Stimulated activated CD8-positive, alpha-beta memory T cell treated with anti-CD3 and anti-CD28 coated beads, Interleukin-4, amount 100 ng/mL, for 24 hours (primary cell): ENCODE data around the gene FAM120AOS.

Experiments used
- DNase-seq: peaks from one replicate; pipeline ENCODE4 v3.0.0-alpha.2; 2020; ENCODE audit warnings: low read depth

The FAM120AOS gene

DNA sequence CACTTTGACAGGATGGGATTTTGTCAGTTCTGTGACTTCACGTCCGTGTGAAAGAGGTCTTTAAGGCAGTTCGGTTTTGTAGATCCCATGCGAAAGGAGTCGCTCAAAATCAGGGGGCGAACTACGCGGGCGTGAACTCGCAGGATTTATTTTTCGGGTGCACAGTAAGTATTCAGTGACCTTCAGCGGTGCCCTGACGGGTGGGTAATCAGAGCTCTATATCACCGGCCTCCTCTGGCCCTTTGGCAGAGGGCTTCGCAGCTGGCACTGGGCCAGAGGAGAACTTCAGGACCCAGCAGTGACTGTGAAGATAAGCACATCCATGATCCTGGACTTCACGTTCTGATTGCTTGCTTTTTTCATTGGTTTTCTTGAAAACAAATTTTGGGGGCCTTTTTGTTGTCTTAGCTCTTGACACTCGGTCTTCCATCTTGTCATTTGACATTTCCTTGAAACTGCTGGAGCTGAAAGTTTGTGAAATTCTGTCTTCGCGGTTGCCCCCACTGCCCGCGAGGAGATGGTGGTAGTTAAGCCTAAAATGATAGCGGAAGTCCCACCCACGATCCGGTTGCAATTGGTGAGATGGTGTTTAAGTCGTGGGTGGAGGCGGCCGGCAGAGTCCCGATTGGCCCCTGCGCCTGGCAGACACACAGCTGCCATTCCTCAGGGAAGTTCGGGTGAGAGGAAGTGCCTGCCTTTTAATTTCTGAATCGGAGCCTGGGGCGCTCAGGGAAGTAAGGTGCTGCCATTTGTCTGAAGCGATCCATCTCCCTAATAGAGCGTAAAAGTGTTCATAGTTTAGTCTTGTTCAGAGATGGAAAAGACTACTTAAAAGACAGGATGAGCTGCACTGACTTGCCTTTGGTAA is at the start of gene FAM120AOS:
Gene FAM120AOS (minus strand): TSS at position 535 of the 868 bp plus-strand sequence. CDS start 872 bp downstream, outside the sequence.
- peak; percentile 78 for DNase-seq

DNA sequence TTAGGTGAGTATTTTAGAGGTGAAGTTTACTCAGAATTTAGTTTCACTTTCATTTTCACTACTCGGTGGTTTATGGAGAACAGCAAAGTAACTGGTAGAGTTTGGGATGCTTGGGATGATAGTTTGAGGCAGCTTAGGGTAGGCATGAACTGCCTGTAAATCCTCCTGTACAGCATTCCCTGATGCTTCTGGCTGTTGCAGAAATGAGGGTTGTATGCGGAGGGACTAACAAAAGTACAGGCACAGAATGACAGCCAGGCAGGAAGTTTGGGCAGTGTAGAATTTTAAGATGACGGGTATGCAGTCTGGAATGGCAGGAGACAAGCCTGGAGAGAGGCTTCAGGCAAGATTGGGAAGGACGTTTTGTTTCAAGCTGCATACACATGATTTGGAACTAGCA is 48.0 kb upstream of the FAM120AOS start:
- no peak for DNase-seq

DNA sequence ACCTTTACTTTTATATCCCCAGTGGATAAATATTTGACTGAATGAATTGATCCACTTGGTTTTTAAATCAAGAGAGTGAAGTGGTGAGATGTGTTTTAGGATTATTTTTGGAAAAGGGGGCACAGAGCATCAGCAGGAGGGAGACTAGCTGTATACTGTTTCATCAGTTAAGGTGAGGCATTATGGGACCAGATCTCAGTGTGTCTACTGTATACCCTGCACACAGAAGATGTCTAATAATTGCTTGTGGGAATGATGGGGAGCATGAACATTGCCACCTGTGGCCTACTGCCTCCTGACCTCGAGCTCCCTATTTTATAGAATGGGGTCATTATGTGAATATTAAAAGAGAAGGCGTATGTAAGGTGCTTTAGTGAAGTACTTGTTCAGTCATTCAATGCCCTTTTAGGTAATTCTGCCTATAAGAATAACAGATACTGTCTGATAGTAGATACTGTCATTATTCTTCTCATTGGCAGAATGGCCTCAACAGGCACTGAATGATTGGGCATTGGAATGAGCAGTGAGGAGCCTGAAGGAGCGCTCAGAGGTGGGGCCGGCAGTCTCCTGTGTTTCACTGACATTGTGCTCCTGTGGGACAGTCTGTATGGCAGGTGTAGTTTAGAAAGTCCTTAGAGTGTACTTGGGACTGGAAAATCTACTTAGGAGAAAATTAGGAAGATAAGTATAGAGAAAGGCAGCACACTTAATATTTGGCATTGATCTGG is 47.4 kb upstream of the FAM120AOS start:
- DNase-seq, result no peak

DNA sequence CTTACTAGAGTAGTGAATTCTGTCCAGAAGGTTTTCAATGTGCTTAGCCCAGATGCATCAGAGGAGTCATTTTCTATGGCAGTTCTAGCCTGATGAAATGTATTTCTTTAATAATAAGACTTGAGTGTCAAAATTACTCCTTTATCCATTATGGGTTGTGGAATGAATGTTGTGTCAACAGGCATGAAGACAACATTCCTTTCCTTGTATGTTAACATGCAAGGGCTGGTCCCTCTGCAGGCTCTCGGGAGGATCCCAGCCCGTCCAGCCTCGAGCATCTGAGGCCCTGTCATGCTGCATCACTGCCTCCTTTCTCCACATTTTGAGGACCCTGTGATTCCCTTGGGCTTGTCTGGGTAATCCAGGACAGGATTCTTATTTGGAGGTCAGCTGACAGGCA is 42.9 kb upstream of the FAM120AOS start:
- DNase-seq, result no peak

DNA sequence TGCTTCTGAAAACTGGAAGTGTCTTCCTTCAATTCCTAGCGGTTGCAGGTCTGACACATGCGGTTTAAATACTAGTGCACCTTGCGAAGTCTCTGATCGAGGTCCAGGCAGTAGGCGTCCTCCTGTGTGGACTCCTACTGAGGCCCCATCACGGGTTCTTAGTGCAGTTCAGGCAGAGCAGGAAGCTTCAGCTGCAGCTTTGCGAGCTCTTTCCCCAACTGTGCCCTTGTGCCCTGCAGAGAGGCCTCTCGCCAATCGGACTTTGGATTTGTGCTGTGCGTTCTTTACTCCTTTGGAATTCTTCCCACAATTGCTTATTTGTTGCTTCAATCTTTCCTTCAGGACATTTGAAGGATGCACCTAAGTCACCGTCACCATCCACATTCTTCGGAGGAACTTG is 40.6 kb upstream of the FAM120AOS start:
- DNase-seq, result no peak

DNA sequence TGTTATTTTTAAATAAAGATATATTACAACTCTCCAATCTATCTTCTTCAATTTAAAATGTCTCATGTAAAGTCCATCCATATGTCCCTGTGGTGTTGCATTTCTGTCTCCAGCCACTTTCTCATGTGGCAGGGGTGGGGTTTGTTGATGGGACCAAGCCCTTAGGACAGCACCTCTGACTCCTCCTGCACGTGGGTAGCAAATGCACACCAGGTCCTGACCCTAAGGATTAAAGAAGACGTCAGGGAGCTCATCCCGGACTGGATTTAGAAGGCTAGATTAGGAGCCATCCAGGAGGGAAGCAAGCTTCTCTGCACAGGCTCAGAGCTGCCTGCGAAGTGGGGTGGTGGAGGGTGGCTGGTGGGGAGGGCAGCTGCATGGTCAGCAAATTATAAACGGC is 38.9 kb upstream of the FAM120AOS start:
- DNase-seq, result no peak

DNA sequence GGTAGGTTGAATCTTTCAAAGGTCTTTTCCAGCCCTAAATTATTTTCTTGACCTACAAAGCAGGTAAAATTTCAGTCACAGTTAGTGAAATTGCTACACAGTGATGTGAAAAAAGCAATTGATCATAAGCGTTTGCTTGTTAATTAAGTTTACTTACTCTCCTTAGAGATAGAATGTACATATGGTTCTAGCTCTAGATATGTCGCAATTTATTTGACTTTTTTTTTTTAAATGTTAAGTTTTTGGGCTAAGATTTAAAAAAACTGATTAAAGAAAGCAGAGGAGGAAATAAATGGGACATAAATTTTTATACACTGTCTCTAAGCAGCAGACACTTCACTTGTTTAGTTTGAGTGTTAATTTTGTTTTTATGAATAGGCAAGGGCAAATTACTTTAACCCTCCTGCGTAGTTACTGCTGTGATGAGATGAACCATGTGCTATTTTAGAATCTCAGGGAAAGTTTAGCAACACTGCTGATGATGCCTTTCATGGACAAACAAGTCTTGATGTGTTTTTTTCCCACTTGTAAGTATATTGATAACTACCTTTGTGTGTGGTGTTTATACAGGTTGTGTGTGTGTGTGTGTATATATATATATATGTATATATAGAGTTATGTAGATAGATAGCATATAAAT is 38.3 kb upstream of the FAM120AOS start:
- DNase-seq, result no peak

DNA sequence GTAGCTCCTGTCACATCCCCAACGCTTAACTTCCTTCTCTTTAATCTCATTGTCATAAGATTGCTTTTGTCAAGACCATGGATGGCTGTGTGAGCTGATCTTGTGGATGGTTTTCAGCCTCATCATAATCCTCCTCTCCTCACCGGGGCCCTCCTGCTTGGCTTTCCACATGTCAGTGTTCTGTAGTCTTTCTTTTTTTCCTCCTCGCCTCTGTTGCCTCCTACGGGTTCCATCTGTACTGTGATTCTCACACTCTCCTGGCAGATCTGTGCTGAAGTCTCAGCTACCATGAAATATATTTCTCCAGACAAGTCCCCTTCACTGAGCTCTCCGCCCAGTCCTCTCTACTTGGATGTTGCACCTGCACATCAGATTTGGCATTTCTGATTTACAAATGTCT is 34.9 kb upstream of the FAM120AOS start:
- no peak for DNase-seq

DNA sequence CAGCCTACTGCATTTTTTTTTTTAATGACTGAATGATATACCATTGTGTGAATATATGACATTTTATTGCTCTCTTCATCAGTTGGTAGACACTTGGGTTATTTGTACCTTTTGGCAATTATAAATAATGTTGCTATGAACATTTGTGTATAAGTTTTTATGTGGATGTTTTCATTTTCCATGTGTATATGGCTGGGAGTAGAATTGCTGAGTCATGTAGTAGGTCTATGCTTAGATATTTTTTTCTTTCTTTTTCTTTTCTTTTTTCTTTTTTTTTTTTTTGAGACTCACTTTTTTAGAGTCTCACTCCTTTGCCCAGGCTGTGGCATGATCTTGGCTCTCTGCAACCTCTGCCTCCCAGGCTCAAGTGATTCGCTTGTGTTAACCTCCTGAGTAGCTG is 32.9 kb upstream of the FAM120AOS start:
- no peak for DNase-seq

DNA sequence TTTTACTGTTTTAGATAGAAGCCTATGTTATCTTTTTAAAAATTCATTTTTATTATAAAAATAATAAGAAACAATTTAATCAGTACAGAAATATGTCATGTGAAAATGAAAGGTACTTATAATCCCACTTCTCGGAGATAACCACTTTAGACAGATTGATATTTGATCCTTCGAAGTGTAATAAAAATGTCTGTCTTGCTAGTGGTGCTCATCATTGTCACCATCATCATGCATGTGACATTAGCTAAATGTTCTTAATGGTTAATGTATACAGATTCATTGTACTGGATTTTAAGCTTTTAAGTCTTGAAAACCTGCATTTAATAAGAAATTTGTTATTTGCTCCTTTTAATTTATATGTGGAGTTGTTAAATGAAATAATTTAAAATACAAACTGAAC is 30.1 kb upstream of the FAM120AOS start:
- DNase-seq, result no peak

DNA sequence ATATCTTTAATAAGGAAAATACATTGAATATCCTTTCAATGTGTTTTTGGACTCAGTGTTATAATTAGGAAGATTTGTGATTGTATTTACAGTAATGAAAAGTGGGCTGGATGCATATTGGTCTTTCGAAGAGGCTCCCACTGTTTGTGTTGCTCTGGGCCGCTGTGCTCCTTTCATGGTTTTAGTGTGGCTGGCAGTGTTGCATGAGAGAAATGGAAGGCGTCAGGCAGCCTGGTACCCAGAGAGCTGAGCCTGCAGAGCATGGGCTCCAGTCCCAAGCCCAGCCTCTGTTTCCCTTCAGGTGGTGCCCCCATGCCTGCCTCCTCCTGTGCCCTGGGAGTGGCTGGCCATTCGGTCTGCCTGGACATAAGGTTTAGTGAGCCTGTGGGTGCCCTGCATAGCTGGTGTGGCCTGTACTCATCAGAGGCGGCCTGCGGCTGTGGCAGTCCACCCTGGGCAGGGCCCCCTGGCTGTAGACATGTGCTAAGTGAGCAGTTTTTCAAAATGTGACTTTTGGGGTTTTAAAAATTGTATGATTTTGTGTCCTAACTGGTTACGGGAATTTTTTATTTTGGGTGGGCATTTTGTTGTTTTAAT is 27.4 kb upstream of the FAM120AOS start:
- DNase-seq, result no peak

DNA sequence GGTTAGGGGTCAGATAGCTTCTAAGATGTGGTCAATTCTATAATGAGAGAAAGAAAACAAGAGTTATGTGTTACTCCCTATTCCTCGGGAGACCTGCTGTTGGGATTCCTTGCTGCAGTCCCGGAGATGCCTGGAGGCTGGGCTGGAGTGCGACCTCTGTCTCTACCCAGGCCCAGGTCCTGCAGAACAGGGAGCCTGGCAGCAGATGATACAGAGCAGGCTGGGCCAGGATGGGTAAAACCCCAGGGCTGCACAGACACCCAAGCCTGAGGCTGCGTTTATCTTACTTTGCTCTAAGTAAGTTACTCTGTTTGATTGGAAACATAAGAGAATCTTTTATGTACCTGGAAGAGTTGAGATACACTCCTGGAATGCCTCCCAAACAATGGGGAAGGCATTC is 26.9 kb upstream of the FAM120AOS start:
- no peak for DNase-seq

DNA sequence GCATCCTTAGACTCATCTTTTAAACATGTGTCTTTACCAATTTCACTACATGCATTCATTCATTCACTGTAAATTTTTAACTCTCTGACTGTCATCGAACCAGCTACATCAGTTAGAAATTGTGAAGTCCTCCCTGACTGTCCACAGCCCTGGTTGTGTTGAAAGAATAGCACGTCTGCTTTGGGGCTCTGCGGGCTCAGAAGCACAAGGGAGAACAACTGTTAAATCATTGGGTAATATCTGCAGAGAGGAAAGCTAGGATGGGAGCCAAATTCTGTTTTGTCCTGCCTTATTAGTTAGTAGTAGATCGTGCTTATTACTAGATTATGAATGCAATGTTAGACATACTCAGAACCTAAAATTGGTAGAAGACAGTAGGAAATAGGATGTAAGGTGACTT is 26.3 kb upstream of the FAM120AOS start:
- no peak for DNase-seq

DNA sequence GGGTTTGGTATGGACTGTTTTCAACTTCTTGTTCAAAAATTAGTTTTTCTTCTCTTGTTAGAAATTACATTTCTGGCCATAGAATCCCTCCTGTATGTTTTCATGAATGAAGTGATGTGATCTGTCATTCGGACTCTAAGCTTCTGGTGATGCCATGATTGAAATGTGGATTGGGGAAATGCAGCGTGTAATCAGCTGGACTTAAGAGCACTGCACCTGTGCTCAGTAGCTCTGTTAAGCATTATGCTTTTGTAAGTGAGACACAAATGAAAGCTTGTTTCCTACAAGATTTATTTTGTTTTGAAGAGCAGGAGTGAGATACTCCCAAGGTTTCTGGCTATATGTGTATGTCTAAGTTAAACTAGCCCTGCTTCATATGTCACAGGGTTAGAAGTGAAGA is 24.0 kb upstream of the FAM120AOS start:
- DNase-seq, result no peak

DNA sequence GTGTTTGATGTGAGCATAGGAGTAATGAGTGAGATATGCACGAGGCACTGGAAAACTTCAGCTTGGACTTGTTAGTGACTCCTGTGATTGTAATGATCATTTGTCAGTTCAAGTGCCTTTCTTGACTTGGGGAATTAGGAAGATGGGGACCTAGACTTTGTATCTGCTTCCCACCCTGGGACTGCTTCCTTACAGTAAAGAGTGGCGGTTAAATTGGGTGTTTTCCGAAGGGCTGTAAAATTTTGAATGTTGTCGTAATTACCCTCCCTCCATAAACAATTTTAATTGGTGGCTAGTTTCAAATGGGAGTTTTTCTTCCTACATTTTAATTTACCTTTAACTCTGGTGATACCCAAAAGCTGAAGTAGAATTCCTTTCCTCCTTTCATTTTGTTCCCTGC is 23.5 kb upstream of the FAM120AOS start:
- no peak for DNase-seq

DNA sequence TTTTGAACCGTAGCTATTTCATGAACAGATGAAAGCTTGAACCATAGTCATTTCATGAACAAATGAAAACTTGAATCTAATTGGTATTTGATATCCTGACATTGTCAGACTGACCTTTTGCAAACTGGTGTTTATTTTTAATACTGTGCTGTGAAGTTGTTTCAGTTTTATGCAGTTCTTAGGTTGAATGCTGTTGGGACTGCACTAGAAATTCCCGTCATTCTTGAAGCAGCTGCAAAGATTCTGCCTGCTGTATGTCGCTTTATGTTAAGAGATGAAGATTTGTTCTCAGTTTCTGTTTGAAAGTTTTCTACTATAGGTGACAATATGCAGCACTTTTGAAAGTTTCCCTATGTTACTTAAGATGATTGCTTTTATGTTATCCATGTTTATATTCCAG is 22.5 kb upstream of the FAM120AOS start:
- no peak for DNase-seq

DNA sequence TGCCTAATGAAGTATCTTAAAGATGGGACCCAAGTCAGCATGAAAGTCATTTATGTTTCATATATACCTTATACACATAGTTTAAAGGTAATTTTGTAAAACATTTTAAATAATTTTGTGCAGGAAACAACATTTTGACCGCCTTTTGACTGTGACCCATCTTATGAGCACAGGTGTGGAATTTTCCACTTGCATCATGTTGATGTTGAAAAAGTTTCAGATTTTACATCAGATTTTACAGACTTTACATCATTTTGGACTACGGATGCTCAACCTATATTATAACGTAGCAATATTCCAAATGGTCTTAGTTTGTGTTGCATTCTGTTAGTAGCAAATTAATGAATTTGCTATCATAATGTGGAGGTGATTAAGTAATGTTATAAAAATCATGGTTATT is 21.7 kb upstream of the FAM120AOS start:
- DNase-seq, result no peak

DNA sequence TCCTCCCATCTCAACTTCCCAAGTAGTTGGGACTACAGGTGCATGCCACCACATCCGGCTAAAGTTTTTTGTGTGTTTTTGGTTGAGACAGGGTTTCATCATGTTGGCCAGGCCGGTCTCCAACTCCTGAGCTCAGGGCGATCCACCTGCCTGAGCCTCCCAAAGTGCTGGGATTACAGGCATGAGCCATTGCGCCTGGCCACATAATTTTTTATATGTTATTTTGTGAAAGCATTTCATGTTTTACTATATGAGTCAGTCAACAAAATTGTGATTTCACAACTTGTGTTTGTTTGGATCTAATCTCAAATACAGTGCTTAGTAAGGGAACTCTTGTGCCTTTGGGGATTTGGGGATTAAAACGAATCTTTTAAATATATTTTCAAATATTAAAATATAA is 20.0 kb upstream of the FAM120AOS start:
- no peak for DNase-seq

DNA sequence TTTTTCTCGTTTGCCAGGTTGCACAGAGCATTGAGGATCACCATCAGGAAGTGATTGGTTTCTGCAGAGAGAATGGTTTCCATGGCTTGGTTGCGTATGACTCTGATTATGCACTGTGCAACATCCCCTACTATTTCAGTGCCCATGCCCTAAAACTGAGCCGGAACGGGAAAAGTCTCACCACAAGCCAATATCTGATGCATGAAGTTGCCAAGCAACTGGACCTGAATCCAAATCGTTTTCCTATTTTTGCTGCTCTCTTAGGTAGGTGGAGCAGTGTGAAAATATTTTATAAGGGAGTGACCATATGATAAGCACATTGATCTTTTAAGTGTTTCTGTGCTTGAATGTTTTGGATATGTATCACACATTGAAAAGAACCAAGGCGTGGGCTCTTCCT is 17.7 kb upstream of the FAM120AOS start:
- DNase-seq, result no peak

DNA sequence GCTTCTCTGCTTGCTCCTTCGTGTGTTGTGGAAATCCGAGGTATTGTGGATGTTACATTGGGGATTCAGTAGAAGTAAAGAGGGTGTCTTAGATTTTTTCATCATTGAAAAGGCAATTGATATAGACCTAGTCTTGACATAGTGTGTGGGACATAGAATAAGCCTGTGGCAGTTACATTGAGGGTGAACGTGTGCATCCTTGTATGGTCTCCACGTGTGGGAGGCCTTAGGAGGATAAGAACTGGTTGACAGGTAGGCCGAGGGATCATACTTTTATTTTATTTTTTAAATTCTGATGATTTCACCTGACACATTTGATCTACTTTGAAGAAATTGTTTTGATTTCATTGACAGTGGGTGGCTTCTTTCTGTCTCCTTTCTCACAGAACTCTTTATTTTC is 17.0 kb upstream of the FAM120AOS start:
- no peak for DNase-seq

DNA sequence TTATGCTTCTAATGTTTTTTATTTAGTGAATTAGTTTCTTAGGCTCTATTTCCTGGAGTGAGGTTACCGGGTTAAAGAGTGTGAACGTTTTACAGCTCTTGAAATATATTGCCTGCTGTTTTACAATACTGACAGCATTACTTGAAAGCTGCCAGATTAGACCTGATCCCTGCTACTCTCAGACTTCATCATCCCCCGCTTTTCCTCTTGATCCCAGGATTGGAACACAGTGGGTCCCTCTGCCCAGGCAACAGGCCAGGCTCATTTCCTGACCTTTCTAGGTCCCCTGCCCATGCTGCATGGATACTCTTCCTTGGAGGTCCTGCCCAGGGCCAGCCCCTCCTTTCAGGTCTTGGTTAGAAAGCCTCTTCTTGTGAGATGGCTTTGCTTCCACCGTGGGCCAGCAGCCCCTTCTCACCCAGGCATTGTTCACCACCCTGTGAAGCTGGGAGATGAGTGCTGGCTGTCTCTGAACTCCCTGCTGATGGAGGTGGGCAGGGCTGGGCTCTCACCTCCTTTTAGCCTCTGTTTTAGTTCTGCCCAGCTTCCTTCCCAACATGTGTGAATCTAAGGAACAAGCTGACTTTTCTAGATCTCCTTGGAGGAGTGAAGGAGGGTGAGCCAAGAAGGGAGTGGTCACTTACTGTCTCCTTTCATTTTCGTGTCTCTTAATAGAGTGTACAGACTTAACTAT is 15.5 kb upstream of the FAM120AOS start:
- DNase-seq, result no peak

DNA sequence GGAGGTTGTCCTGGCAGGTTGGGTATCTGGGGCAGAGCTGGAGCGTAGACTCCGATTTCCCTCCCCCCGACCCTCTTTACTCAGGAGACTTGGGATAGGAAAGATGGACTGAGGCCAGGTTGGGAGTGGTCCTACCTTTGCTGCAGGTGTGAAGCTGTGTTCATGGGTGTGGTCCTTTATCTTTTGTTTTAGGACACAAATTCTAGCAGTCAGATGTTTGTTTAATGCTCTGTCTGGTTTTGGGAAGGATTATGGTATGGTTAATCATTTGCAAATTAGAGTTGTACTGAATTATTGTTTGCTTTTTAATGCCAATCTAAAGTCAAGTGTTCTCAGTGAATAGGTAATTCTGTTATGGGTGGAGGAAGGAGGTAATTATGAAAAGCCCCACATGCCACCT is 14.1 kb upstream of the FAM120AOS start:
- DNase-seq, result no peak
